Activated T-cell treated with anti-CD3 and anti-CD28 coated beads, Interleukin-2, amount 50 U/mL, for 72 hours (primary cell): Measurements from ENCODE around the gene ACTA2. TPM values are rescaled to one million over a fixed set of nuclear protein-coding genes. Genes with fewer than 3 reads are reported as not detected.

Experiments used
- ATAC-seq, 2 donors: fragments of 150-1000 bp; cut with Tn5 transposase; replicated peaks in 1 of 2; 2 replicates each; pipeline ENCODE4 v1.10.0; 2021; ENCODE audit warnings: moderate library complexity in 2 of 2, mild to moderate bottlenecking in 1 of 2
- DNase-seq, 2 donors: peaks; one replicate each; pipeline ENCODE4 v3.0.0; 2021 to 2022; ENCODE audit warnings: mixed read lengths in 1 of 2
- H3K27ac Mint-ChIP-seq: one replicate; pipeline ENCODE4 v1.8.0; 2022; ENCODE audit warnings: mild to moderate bottlenecking, moderate library complexity, mixed read lengths
- H3K27me3 Mint-ChIP-seq: one replicate; pipeline ENCODE4 v1.8.0; 2022; ENCODE audit warnings: low read depth, mixed read lengths
- H3K36me3 Mint-ChIP-seq, 2 donors: one replicate each; pipeline ENCODE4 v1.8.0; 2022; ENCODE audit warnings: mixed read lengths in 2 of 2, mild to moderate bottlenecking in 1 of 2; ENCODE audit not compliant: insufficient read depth in 2 of 2
- H3K4me1 Mint-ChIP-seq: one replicate; pipeline ENCODE4 v1.8.0; 2022; ENCODE audit warnings: low read depth, mixed read lengths
- H3K4me3 Mint-ChIP-seq, 2 donors: one replicate each; pipeline ENCODE4 v1.8.0; 2022; ENCODE audit warnings: mild to moderate bottlenecking in 2 of 2, mixed read lengths in 2 of 2, moderate library complexity in 2 of 2
- H3K9me3 Mint-ChIP-seq, 2 donors: one replicate each; pipeline ENCODE4 v1.8.0; 2022; ENCODE audit warnings: mixed read lengths in 2 of 2
- total RNA-seq, 2 donors: library from RNA; stranded (reverse); gene quantifications; one replicate each; pipeline ENCODE4 v1.2.3, GENCODE V29; 2022

ACTA2 gene
- total RNA-seq, 2 donors from 2014 or later: 60.7 to 76.9 TPM

DNA sequence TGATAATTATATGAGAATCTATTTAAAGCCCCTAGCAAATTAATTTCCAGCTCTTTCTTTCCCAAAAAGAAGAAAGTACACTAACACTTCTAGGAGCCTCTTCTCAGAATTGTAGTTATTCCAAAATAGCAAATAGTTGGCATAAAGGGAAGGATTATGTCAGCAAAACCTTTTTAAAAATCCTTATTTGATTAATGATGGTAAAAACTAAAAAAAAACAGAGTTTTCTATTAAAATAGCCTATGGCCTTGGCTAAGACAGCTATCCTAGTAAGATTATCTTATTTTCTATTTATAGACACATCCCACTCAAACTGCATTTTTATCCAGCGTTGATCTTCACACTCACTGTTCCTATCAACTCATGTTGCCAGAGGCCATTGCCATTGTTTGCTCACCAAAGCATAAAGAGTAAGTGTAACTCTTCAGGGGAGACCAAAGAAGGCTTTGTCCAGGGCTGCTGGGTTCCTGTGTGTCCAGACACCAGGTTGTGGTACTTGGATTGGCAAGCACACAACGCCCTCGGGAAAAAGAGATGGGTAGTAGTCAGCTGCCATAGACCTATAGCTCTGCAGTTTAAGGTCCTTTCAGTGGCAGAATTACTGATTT, 31.5 kb downstream of the ACTA2 start:
- DNase-seq (no peak), ATAC-seq (no peak)
- H3K27me3 Mint-ChIP-seq: no peaks in the 10 kb centered on the region
- no peak overlapping the region for H3K27ac Mint-ChIP-seq
- H3K4me1 Mint-ChIP-seq: no peaks in the 10 kb centered on the region
- H3K36me3 Mint-ChIP-seq: peaks cover 5 to 19% of the 10 kb centered on the region in 2 donors
- peaks cover 0 to 2% of the 10 kb centered on the region in 2 donors for H3K9me3 Mint-ChIP-seq
- H3K4me3 Mint-ChIP-seq: no peak overlapping the region

DNA sequence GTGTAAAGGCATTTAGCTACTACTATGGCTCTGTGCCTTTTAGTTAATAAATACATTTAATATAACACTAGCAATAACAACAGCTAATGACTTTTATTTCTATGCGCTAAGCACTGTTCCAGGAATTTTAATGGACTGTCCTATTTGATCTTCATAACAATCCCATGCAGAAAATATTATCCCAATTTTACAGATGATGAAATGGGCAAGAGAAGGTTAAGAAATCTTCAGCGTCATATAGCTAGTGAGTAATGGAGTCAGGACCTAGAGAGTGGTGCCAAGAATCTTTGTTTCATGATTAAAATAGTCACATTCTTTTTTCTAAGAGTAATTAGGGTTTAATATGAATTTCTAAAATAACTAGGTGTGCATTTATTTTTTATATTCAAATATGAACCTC, 32.4 kb downstream of the ACTA2 start:
- Mint-ChIP-seq H3K27ac (no peak overlapping the region), H3K9me3 (peaks cover 0 to 2% of the 10 kb centered on the region in 2 donors), H3K4me1 (peaks cover 6% of the 10 kb centered on the region), H3K36me3 (peaks cover 5 to 21% of the 10 kb centered on the region in 2 donors), H3K27me3 (no peaks in the 10 kb centered on the region), H3K4me3 (no peak overlapping the region)
- DNase-seq (no peak), ATAC-seq (no peak)

DNA sequence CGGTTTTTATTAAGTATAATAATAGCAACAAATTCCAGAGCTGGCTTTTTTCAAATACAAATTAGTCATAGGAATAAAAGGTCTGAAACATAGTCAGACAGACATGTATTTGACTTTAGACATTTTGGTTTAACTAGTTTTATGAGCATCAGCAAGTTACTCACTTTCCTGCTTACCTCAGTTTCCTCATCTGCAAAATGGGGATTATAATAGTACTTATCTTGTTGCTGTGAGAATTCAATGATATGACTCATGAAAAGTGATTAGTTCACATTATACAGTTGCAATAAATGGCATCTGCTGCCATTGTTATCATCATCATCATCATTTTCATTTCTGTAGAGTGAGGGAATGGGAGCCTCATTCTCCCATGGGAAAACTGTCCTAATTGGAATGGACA, 33.5 kb downstream of the ACTA2 start:
- DNase-seq (no peak), ATAC-seq (no peak)
- Mint-ChIP-seq H3K27ac (no peak overlapping the region), H3K4me3 (no peak overlapping the region), H3K27me3 (no peaks in the 10 kb centered on the region), H3K9me3 (no peaks in the 10 kb centered on the region), H3K4me1 (peaks cover 6% of the 10 kb centered on the region), H3K36me3 (peaks cover 0 to 11% of the 10 kb centered on the region in 2 donors)

DNA sequence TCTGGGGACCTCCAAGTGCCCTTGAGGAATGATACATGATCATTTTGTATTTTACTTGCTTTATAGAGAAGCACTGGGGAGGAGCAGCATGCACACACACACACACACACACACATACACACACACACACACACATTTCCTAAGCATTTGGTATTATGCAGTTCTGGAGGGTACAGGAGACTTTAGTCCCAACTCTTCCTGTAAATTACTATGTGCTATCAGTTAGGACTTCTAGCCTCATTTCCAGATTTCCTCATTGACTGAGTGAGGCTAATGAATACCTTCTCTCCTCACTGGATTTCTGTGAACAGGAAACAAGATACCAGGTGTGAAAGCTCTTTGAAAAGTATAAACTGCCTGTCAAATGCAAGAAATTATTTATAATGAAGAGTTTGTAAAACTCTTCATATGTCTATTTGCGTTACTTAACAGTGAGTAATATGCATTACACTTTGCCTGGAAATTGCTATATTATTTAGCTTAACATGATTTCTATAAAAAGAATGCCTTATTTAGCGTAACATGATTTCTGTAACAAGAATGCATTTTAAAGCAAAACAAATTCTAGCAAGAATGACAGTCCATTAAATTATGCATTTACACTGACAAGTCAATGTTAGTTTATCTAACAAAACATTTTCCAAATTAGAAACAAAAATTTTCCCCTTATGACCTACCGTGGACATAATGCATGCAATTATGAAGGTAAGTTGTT, 34.2 kb downstream of the ACTA2 start:
- Mint-ChIP-seq H3K4me3 (no peak overlapping the region), H3K36me3 (peaks cover 0 to 7% of the 10 kb centered on the region in 2 donors)

DNA sequence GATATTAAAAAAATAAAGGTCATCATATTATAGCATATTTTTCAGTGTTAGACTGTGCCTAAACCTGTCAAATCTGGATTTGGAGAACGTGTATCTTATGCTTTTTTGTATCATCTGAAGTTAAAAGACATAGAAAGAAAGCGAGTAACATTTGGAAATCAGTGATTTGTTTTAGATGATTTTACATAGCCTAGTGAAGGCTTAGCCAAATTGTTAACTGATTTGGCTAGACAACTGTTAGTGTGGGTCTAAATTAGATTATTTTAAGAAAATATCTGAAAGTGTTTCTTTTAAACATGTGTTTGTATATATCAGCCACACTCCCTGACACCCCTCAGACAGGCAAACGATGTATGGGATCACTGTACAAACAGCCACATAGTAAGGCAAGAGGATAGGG, 35.6 kb downstream of the ACTA2 start:
- Mint-ChIP-seq H3K9me3 (no peaks in the 10 kb centered on the region), H3K4me1 (peaks cover 6% of the 10 kb centered on the region)

More for the DNA sequence above, 34.2 kb downstream of the ACTA2 start:
- ATAC-seq (no peak), DNase-seq (no peak)
- Mint-ChIP-seq H3K9me3 (no peaks in the 10 kb centered on the region), H3K4me1 (peaks cover 6% of the 10 kb centered on the region), H3K27me3 (no peaks in the 10 kb centered on the region), H3K27ac (no peak overlapping the region)

DNA sequence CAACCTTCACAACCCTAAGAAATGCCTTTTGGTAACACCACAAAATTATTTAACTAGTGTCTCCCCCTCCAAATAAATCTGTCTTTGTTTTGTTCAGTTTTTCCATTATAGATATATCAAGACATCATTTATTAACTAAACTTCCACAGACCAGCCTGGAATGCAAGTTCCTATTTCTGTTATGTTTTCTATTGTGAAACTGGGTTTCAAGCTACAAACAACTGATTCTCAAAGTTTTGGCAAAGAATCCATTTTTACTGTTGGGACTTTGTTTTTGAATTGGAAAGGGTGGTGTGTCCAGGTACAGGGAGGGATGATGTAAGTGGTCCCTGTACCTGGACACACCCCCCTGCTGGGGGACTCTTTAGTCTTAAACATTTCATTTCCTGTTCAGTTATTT, 36.3 kb downstream of the ACTA2 start:
- peaks cover 2 to 10% of the 10 kb centered on the region in 2 donors for H3K36me3 Mint-ChIP-seq
- H3K27me3 Mint-ChIP-seq: no peaks in the 10 kb centered on the region
- peaks cover 6% of the 10 kb centered on the region for H3K4me1 Mint-ChIP-seq
- H3K27ac Mint-ChIP-seq: no peak overlapping the region
- no peak overlapping the region for H3K4me3 Mint-ChIP-seq
- no peak for ATAC-seq
- no peak for DNase-seq
- H3K9me3 Mint-ChIP-seq: no peaks in the 10 kb centered on the region

More for the DNA sequence above, 35.6 kb downstream of the ACTA2 start:
- Mint-ChIP-seq H3K27ac (no peak overlapping the region), H3K36me3 (peaks cover 0 to 8% of the 10 kb centered on the region in 2 donors), H3K4me3 (no peak overlapping the region), H3K27me3 (no peaks in the 10 kb centered on the region)
- ATAC-seq: no peak
- DNase-seq: no peak

DNA sequence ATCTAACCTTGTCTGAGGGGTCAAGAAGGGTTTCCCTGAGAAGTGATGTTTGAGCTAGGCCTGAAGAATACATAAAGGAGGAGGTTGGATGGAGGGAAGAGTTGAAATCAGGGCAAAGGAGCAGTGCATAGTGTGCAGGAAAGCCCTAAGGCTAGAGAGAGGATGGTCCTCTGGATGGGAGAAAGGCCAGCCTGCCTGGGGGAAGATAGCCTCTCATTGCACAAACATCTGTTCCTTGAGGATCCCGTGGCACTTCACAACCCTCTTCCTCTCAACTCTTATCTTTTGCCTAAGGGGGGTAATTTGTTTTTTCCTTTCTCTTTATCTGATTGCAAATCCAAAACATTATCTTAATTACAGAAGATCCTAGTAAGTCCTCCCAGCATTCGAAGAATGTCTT, 36.8 kb downstream of the ACTA2 start:
- Mint-ChIP-seq H3K9me3 (no peaks in the 10 kb centered on the region), H3K27me3 (no peaks in the 10 kb centered on the region), H3K36me3 (peaks cover 2 to 14% of the 10 kb centered on the region in 2 donors), H3K4me1 (peaks cover 6% of the 10 kb centered on the region), H3K27ac (no peak overlapping the region), H3K4me3 (no peak overlapping the region)
- no peak for DNase-seq
- ATAC-seq: no peak

DNA sequence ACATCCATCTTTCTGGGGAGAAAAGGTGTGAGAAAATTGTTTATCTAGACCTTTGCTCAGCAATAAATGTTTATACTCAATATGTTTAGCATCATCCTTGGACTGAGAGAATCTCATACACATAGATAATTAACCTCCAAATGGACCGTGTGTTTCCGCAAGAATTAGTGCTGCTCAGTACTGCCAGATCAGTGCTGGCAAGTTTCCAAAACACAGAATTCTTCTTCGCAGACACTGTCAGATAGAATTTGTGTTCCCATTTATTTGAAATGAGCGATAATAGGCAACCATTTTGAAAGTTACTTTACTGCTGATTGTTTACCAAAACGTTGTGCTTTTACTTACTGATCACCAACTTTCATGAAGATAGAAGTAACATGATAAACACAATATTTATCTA, 38.8 kb downstream of the ACTA2 start:
- H3K27me3 Mint-ChIP-seq: no peaks in the 10 kb centered on the region
- H3K4me3 Mint-ChIP-seq: no peak overlapping the region
- no peak for DNase-seq
- H3K4me1 Mint-ChIP-seq: peaks cover 11% of the 10 kb centered on the region
- peaks cover 4 to 21% of the 10 kb centered on the region in 2 donors for H3K36me3 Mint-ChIP-seq
- no peaks in the 10 kb centered on the region for H3K9me3 Mint-ChIP-seq
- ATAC-seq: no peak
- H3K27ac Mint-ChIP-seq: no peak overlapping the region

DNA sequence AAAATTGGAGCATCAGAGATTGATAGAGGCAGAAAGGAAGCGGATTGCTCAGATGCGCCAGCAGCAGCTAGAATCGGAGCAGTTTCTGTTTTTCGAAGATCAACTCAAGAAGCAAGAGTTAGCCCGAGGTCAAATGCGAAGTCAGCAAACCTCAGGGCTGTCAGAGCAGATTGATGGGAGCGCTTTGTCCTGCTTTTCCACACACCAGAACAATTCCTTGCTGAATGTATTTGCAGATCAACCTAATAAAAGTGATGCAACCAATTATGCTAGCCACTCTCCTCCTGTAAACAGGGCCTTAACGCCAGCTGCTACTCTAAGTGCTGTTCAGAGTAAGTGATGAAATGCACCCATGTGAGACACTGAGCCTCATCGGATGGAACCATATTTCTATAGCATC, 39.4 kb downstream of the ACTA2 start:
- H3K36me3 Mint-ChIP-seq: peaks cover 4 to 24% of the 10 kb centered on the region in 2 donors
- peaks cover 17% of the 10 kb centered on the region for H3K4me1 Mint-ChIP-seq
- DNase-seq (no peak), ATAC-seq (no peak)
- H3K27ac Mint-ChIP-seq: no peak overlapping the region
- no peak overlapping the region for H3K4me3 Mint-ChIP-seq
- H3K27me3 Mint-ChIP-seq: no peaks in the 10 kb centered on the region
- no peaks in the 10 kb centered on the region for H3K9me3 Mint-ChIP-seq

DNA sequence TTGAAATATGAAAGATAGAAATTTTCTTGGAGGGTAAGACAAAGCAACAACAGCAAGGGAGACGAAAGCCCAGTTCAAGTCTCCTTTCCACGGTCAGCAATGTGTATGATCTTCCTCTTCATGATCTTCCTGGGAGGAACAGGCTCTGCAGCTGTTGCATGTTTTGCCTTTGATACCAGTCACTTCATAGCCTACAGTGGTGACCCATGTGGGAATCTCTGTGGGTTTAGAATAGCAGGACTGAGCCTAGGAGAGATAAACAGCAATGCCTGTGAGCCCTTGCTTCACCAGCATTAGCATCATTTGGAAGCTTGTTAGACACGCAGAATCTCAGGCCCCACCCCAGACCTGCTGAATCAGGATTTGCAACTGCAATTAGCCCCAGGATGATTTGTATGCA, 40.7 kb downstream of the ACTA2 start:
- ATAC-seq: no peak
- peaks cover 6 to 32% of the 10 kb centered on the region in 2 donors for H3K36me3 Mint-ChIP-seq
- no peak overlapping the region for H3K4me3 Mint-ChIP-seq
- H3K27ac Mint-ChIP-seq: no peak overlapping the region
- peaks cover 30% of the 10 kb centered on the region for H3K4me1 Mint-ChIP-seq
- no peak for DNase-seq
- no peaks in the 10 kb centered on the region for H3K9me3 Mint-ChIP-seq
- H3K27me3 Mint-ChIP-seq: no peaks in the 10 kb centered on the region

DNA sequence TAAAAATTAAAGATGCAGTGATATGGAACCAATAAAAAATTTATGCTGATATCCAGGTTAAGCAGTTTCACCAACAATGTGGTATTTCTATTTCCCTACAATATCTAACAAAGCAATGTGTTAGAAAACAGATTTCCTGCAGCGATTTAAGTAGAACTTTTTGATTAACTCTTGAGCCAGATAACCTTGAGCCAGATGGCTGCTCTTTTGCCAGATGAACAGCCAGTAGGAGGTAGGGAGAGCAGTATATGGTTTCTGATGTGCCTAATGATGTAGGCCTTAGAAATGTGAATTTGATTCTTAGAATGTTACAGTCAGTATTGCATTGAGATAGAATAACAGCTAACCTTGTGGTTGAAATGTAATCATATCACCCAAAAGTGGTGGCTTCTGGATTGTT, 41.5 kb downstream of the ACTA2 start:
- no peak overlapping the region for H3K4me3 Mint-ChIP-seq
- no peak overlapping the region for H3K27ac Mint-ChIP-seq
- peaks cover 33% of the 10 kb centered on the region for H3K4me1 Mint-ChIP-seq
- peaks cover 6 to 35% of the 10 kb centered on the region in 2 donors for H3K36me3 Mint-ChIP-seq
- DNase-seq (no peak), ATAC-seq (no peak)
- no peaks in the 10 kb centered on the region for H3K9me3 Mint-ChIP-seq
- H3K27me3 Mint-ChIP-seq: no peaks in the 10 kb centered on the region

DNA sequence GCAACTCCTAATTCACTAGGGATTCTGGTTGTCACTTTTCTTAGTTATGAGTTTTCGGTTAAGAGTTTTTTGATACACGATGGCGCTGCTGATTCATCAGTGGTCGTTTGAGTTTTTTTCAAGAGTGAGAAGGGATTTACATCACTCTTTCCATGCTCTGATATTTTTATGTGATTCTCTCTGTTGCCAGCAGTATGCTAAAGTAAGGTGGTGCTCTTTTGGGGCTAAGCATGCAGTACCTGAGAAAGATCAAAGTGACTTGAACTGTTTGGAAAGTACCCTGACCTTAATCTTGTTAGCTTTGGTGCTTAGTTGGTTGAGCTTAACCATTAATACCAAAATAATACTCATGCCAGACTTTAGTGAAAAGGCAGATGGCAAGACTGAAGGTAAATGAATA, 44.4 kb downstream of the ACTA2 start:
- no peaks in the 10 kb centered on the region for H3K27me3 Mint-ChIP-seq
- peak overlapping the region; percentile 5 for H3K27ac Mint-ChIP-seq
- H3K4me1 Mint-ChIP-seq: peaks cover 33% of the 10 kb centered on the region
- H3K4me3 Mint-ChIP-seq: peak overlapping the region; percentile 20 to 47
- H3K9me3 Mint-ChIP-seq: no peaks in the 10 kb centered on the region
- peaks cover 10 to 43% of the 10 kb centered on the region in 2 donors for H3K36me3 Mint-ChIP-seq
- peak; percentile 59 to 85 for ATAC-seq
- peak in 1 of 2 donors; percentile 12 for DNase-seq

DNA sequence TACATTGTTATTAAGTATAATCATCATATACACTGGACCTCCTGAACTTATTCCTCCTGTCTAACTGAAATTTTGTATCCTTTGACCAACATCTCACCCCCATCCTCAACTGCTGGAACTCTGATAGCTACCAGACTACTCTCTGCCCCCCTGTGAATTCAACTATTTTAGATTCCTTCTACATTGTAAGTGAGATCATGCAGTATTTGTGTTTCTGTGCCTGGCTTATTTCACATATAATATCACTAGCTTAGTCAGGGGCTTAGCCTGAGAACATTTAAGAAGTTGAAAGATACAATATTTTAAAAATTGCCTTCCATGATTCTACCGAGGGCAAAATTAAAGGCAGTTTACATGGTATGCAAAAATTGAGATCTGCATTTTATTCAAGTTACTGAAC, 45.7 kb downstream of the ACTA2 start:
- Mint-ChIP-seq H3K36me3 (peaks cover 10 to 45% of the 10 kb centered on the region in 2 donors), H3K27ac (no peak overlapping the region), H3K4me1 (peaks cover 43% of the 10 kb centered on the region), H3K9me3 (no peaks in the 10 kb centered on the region), H3K27me3 (no peaks in the 10 kb centered on the region), H3K4me3 (no peak overlapping the region)
- DNase-seq: no peak
- ATAC-seq: no peak

DNA sequence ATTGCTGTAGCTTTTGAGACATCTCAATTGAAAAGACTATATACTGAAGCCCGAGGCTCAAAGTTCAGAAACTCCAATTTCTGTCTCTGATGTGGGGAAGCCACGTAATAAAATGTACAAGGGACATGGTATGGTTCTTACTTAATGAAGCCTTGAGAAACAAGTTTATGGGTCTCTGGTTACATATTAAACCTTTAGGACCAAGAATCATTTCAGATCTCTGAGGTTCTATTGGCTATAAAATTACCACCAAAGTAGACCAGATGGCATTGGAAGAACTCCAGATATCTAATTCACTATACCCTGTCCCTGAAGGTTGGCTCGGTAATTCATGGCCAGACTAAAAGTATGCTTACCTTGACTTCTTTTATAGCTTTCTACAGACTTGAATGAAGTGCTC, 48.9 kb downstream of the ACTA2 start:
- Mint-ChIP-seq H3K27ac (peak overlapping the region; percentile 44), H3K4me3 (no peak overlapping the region), H3K36me3 (peaks cover 6 to 37% of the 10 kb centered on the region in 2 donors), H3K27me3 (no peaks in the 10 kb centered on the region), H3K4me1 (peaks cover 68% of the 10 kb centered on the region), H3K9me3 (no peaks in the 10 kb centered on the region)
- DNase-seq (no peak), ATAC-seq (no peak)
